SU-DHL-6 (cell line): Measurements from ENCODE around the gene SRBD1.

Source experiments
- H2AFZ ChIP-seq: fragments of 200-600 bp; sonication (generic); 2 replicates; pipeline ENCODE4 v1.6.1; 2014; ENCODE audit warnings: low read depth, mild to moderate bottlenecking, moderate library complexity, mixed read lengths, antibody characterized with exemption, low read length; ENCODE audit not compliant: severe bottlenecking
- H3F3A ChIP-seq: fragments of 200-600 bp; shearing (Covaris generic); 2 replicates; pipeline ENCODE4 v1.6.0; 2016; ENCODE audit warnings: antibody characterized with exemption, mild to moderate bottlenecking; ENCODE audit not compliant: insufficient read depth
- H3K27ac ChIP-seq: fragments of 200-600 bp; sonication (generic); 2 replicates; pipeline ENCODE4 v1.5.1; 2016; ENCODE audit warnings: low read depth, mild to moderate bottlenecking, low read length, moderate library complexity, mixed read lengths
- H3K27me3 ChIP-seq: fragments of 200-600 bp; sonication (generic), shearing (Covaris generic); 2 replicates; pipeline ENCODE4 v1.6.0; 2014; ENCODE audit warnings: mild to moderate bottlenecking, low read length
- H3K36me3 ChIP-seq: fragments of 200-600 bp; sonication (generic); 2 replicates; pipeline ENCODE4 v1.6.1; 2014; ENCODE audit warnings: mild to moderate bottlenecking, low read length, mixed read lengths
- H3K4me2 ChIP-seq: fragments of 300-600, 200-600 bp; shearing (Covaris generic), sonication (generic); 2 replicates; pipeline ENCODE4 v1.6.0; 2014; ENCODE audit warnings: low read length, low read depth, mild to moderate bottlenecking; ENCODE audit not compliant: poor library complexity, severe bottlenecking
- H3K4me3 ChIP-seq: fragments of 200-600 bp; sonication (generic); 2 replicates; pipeline ENCODE4 v1.5.1; 2014; ENCODE audit warnings: antibody characterized with exemption, low read length, mild to moderate bottlenecking, mixed read lengths; ENCODE audit not compliant: insufficient read depth, poor library complexity, severe bottlenecking
- H3K79me2 ChIP-seq: fragments of 200-600 bp; sonication (generic); 2 replicates; pipeline ENCODE4 v1.6.1; 2014; ENCODE audit warnings: mild to moderate bottlenecking, low read length, moderate library complexity; ENCODE audit not compliant: insufficient read depth
- H3K9ac ChIP-seq: fragments of 200-600 bp; sonication (generic); 2 replicates; pipeline ENCODE4 v1.7.0; 2014; ENCODE audit warnings: mild to moderate bottlenecking, low read length
- H3K9me2 ChIP-seq: fragments of 200-600 bp; sonication (generic); replicated peaks from 2 replicates; pipeline ENCODE4 v1.6.1; 2014; ENCODE audit warnings: low read length; ENCODE audit not compliant: insufficient read depth
- H3K9me3 ChIP-seq: fragments of 200-600 bp; sonication (generic); 2 replicates; pipeline ENCODE4 v1.6.1; 2014; ENCODE audit warnings: low read length, mixed read lengths; ENCODE audit not compliant: insufficient read depth
- H4K20me1 ChIP-seq: fragments of 200-600 bp; sonication (generic); 2 replicates; pipeline ENCODE4 v1.6.1; 2014; ENCODE audit warnings: low read depth, mild to moderate bottlenecking, antibody characterized with exemption, low read length, moderate library complexity, mixed read lengths
- CTCF ChIP-seq: fragments of 200-600 bp; sonication (generic); IDR thresholded peaks from one replicate; pipeline ENCODE4 v1.5.1; 2017; ENCODE audit warnings: antibody characterized with exemption, mild to moderate bottlenecking, low read length, moderate library complexity; ENCODE audit not compliant: insufficient read depth, poor library complexity, severe bottlenecking
- EZH2phosphoT487 ChIP-seq: fragments of 200-600 bp; sonication (generic), shearing (Covaris generic); conservative IDR thresholded peaks from 2 replicates; pipeline ENCODE4 v1.6.1; 2018; ENCODE audit warnings: mild to moderate bottlenecking, antibody characterized with exemption, low read length, moderate library complexity, mixed read lengths

SRBD1 gene

GRCh38 chr2:45477546-45477945 lies 133.5 kb downstream of the SRBD1 start:
- H3K27me3 ChIP-seq, result no peaks in the 10 kb centered on the region
- H2AFZ ChIP-seq, result no peak overlapping the region
- H3K36me3 ChIP-seq, result no peaks in the 10 kb centered on the region
- H3K27ac ChIP-seq, result no peak overlapping the region
- no peak overlapping the region for H3K4me3 ChIP-seq
- no peak overlapping the region for H3K9ac ChIP-seq
- no peaks in the 10 kb centered on the region for H3K79me2 ChIP-seq
- no peaks in the 10 kb centered on the region for H3K9me3 ChIP-seq
- H3K9me2 ChIP-seq, result no peaks in the 10 kb centered on the region
- TF ChIP-seq CTCF, result no peak
- TF ChIP-seq EZH2phosphoT487, result no peak
- H3K4me2 ChIP-seq, result no peak overlapping the region
- H4K20me1 ChIP-seq, result no peaks in the 10 kb centered on the region
- no peaks in the 10 kb centered on the region for H3F3A ChIP-seq

GRCh38 chr2:45470531-45470930 lies 140.5 kb downstream of the SRBD1 start:
- Histone ChIP-seq H4K20me1 (no peaks in the 10 kb centered on the region), H3K79me2 (no peaks in the 10 kb centered on the region), H3K27ac (no peak overlapping the region), H3K9ac (no peak overlapping the region), H3K36me3 (no peaks in the 10 kb centered on the region), H3K4me2 (no peak overlapping the region), H3F3A (no peaks in the 10 kb centered on the region), H2AFZ (no peak overlapping the region), H3K9me3 (no peaks in the 10 kb centered on the region), H3K4me3 (no peak overlapping the region), H3K27me3 (no peaks in the 10 kb centered on the region), H3K9me2 (no peaks in the 10 kb centered on the region)
- no peak for TF ChIP-seq CTCF
- TF ChIP-seq EZH2phosphoT487, result no peak

DNA sequence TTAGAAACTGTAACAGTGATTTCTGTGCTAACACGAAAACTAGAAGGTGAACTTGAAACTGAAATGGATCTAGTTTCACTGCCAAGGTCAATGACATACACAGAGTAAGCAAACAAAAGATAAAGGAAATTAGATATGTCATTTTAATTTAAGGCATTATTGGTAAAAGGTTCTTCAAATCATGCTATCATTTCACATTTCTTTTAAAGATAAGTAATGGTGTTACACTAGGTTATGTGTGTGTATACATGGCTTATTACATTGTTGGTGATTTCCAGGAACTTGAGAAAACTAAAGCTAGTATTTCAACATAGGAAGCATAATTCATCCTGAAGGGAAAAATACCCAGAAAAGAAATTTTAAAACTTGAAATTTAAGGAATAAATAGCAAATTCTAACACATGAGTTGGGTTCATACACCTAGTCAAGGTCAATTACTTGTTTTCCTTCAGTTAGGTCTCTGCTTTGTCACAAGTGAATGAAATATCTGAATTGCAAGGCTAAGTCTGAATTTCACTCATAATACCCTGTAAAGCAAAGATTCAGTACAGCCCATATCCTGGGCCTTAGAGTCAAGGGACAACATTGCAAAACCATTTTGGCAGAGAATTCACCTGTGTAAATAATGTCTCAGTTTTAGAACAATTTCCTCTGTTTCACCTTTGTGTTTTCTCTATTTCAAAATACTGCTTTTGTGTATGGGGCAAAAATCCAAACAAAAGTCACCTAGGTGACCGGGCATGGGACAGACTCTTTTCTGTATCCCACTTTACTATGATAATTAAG lies 141.6 kb downstream of the SRBD1 start:
- Histone ChIP-seq H3K27ac (no peak overlapping the region), H3K4me2 (no peak overlapping the region)

More for the DNA sequence above, 141.6 kb downstream of the SRBD1 start:
- no peak for TF ChIP-seq CTCF
- TF ChIP-seq EZH2phosphoT487, result no peak
- H3F3A ChIP-seq, result no peaks in the 10 kb centered on the region
- H3K9ac ChIP-seq, result no peak overlapping the region
- H3K36me3 ChIP-seq, result no peaks in the 10 kb centered on the region
- no peaks in the 10 kb centered on the region for H3K9me2 ChIP-seq
- H4K20me1 ChIP-seq, result no peaks in the 10 kb centered on the region
- H3K4me3 ChIP-seq, result no peak overlapping the region
- no peaks in the 10 kb centered on the region for H3K27me3 ChIP-seq
- no peaks in the 10 kb centered on the region for H3K9me3 ChIP-seq
- no peaks in the 10 kb centered on the region for H3K79me2 ChIP-seq
- H2AFZ ChIP-seq, result no peak overlapping the region
